ENCODE results near the gene UBB. TPM values are rescaled to one million over a fixed set of nuclear protein-coding genes. Genes with fewer than 3 reads are reported as not detected.

Gene UBB
- polyA plus RNA-seq, 1 donor (not counting 4 experiments of a cell fraction or from before 2014, with no cell fraction given), result 533 TPM

- Histone ChIP-seq H3K4me2 (ENCODE audit: control insufficient read depth, extremely low read depth, insufficient read depth, low read depth, low read length) (peak overlapping the region; percentile 41), H3K27ac (ENCODE audit: control insufficient read depth, insufficient read depth, low read length) (no peak overlapping the region), H4K20me1 (ENCODE audit: control insufficient read depth, extremely low read depth, insufficient read depth, low read length) (no peaks in the 10 kb centered on the region), H3K36me3 (ENCODE audit: control insufficient read depth in 2 of 2, extremely low read depth in 1 of 2, insufficient read depth in 2 of 2, low read length in 2 of 2) (no peaks in the 10 kb centered on the region), H3K27me3 (ENCODE audit: control insufficient read depth, extremely low read depth, insufficient read depth, low read length) (no peaks in the 10 kb centered on the region), H3K9ac (ENCODE audit: control insufficient read depth, extremely low read depth, insufficient read depth, low read length) (peak overlapping the region; percentile 22), H3K4me1 (ENCODE audit: control insufficient read depth, extremely low read depth, insufficient read depth, low read length) (peaks cover 34% of the 10 kb centered on the region), H3K9me1 (ENCODE audit: control insufficient read depth, extremely low read depth, insufficient read depth, low read length) (peaks cover 5% of the 10 kb centered on the region), H3K9me3 (ENCODE audit: control insufficient read depth, low read depth, low read length) (no peaks in the 10 kb centered on the region), H3K4me3 (ENCODE audit: control insufficient read depth in 2 of 3, extremely low read depth in 1 of 3, insufficient read depth in 2 of 3, low read depth in 1 of 3, low read length in 3 of 3) (peak overlapping the region in 1 of 3 experiments; percentile 27), H2AFZ (ENCODE audit: control insufficient read depth, low read length) (no peak overlapping the region), H3K79me2 (ENCODE audit: control insufficient read depth, insufficient read depth, low read length) (no peaks in the 10 kb centered on the region)
- FAIRE-seq (peak; percentile 79), DNase-seq (ENCODE audit: low read depth, low spot score) (no peak)
- dilution Hi-C loops (cut with MboI; ENCODE audit: extremely low pct_ligation_motif_present, low sequenced_read_pairs), result no loop called here
- TF ChIP-seq EZH2 (IDR thresholded peaks at IDR 0.05; ENCODE audit: low read length) (no peak), CTCF (optimal IDR thresholded peaks at IDR 0.05 in 1 of 3, IDR thresholded peaks at IDR 0.05 in 1 of 3, conservative IDR thresholded peaks at IDR 0.05 in 1 of 3; ENCODE audit: extremely low read depth in 1 of 3, insufficient read depth in 2 of 3, low read length in 3 of 3) (no peak)
Observed at GRCh38 chr17:16417896-16418684, 37.2 kb downstream of the UBB start.

- Histone ChIP-seq H3K9me1 (ENCODE audit: control insufficient read depth, extremely low read depth, insufficient read depth, low read length) (peaks cover 5% of the 10 kb centered on the region), H3K4me2 (ENCODE audit: control insufficient read depth, extremely low read depth, insufficient read depth, low read depth, low read length) (peak overlapping the region; percentile 41), H2AFZ (ENCODE audit: control insufficient read depth, low read length) (no peak overlapping the region), H3K79me2 (ENCODE audit: control insufficient read depth, insufficient read depth, low read length) (no peaks in the 10 kb centered on the region), H3K27me3 (ENCODE audit: control insufficient read depth, extremely low read depth, insufficient read depth, low read length) (no peaks in the 10 kb centered on the region), H3K36me3 (ENCODE audit: control insufficient read depth in 2 of 2, extremely low read depth in 1 of 2, insufficient read depth in 2 of 2, low read length in 2 of 2) (no peaks in the 10 kb centered on the region), H3K4me1 (ENCODE audit: control insufficient read depth, extremely low read depth, insufficient read depth, low read length) (peaks cover 34% of the 10 kb centered on the region), H4K20me1 (ENCODE audit: control insufficient read depth, extremely low read depth, insufficient read depth, low read length) (no peaks in the 10 kb centered on the region), H3K4me3 (ENCODE audit: control insufficient read depth in 2 of 3, extremely low read depth in 1 of 3, insufficient read depth in 2 of 3, low read depth in 1 of 3, low read length in 3 of 3) (peak overlapping the region in 1 of 3 experiments; percentile 27), H3K27ac (ENCODE audit: control insufficient read depth, insufficient read depth, low read length) (peak overlapping the region; percentile 5), H3K9me3 (ENCODE audit: control insufficient read depth, low read depth, low read length) (no peaks in the 10 kb centered on the region), H3K9ac (ENCODE audit: control insufficient read depth, extremely low read depth, insufficient read depth, low read length) (peak overlapping the region; percentile 22)
- FAIRE-seq, result no peak
- no peak for DNase-seq (ENCODE audit: low read depth, low spot score)
- dilution Hi-C loops (cut with MboI; ENCODE audit: extremely low pct_ligation_motif_present, low sequenced_read_pairs), result no loop called here
- TF ChIP-seq CTCF (optimal IDR thresholded peaks at IDR 0.05 in 1 of 3, IDR thresholded peaks at IDR 0.05 in 1 of 3, conservative IDR thresholded peaks at IDR 0.05 in 1 of 3; ENCODE audit: extremely low read depth in 1 of 3, insufficient read depth in 2 of 3, low read length in 3 of 3), result no peak
- no peak for TF ChIP-seq EZH2 (IDR thresholded peaks at IDR 0.05; ENCODE audit: low read length)
Observed at GRCh38 chr17:16418685-16419068, 37.8 kb downstream of the UBB start.

Measured in keratinocyte (primary cell).